H1 (cell line): ENCODE measurements around the gene ADGRG1. TPM values are rescaled to one million over a fixed set of nuclear protein-coding genes. Genes with fewer than 3 reads are reported as not detected.

ENCODE experiments used
- CTCF ChIA-PET: fragments of 300-600 bp; sonication (Branson Sonifier 250); formaldehyde crosslinking; loops from one replicate; lab custom pipeline; 2021; ENCODE audit not compliant: partially characterized antibody; lab: Charles Lee
- POLR2A ChIA-PET: fragments of 300-600 bp; sonication (Branson Sonifier 250); formaldehyde crosslinking; loops from one replicate; lab custom pipeline; 2021; ENCODE audit warnings: inconsistent platforms; ENCODE audit not compliant: partially characterized antibody; lab: Charles Lee
- DNase-seq, 2 experiments: peaks; one replicate each; pipeline versions ENCODE4 v3.0.0 to v3.0.0-alpha.2; 2010 to 2022; ENCODE audit warnings: low spot score in 2 of 2, low read depth in 1 of 2, mixed read lengths in 1 of 2
- FAIRE-seq: peaks from 2 replicates; lab custom pipeline; 2011; peaks lifted over from hg19 to GRCh38; lab: Jason Lieb, UNC
- H2AFZ ChIP-seq: 2 replicates; pipeline ENCODE4 v1.8.1; 2012; ENCODE audit warnings: low read length, inconsistent platforms
- H2AK5ac ChIP-seq: 2 replicates; pipeline ENCODE4 v1.6.1; 2013; ENCODE audit warnings: low read depth, low read length
- H2BK120ac ChIP-seq: replicated peaks from 2 replicates; pipeline ENCODE3; 2013; ENCODE audit warnings: low read depth, low read length, inconsistent platforms
- H2BK12ac ChIP-seq: 2 replicates; pipeline ENCODE4 v1.6.1; 2013; ENCODE audit warnings: low read depth, low read length
- H2BK15ac ChIP-seq: 2 replicates; pipeline ENCODE4 v1.6.1; 2013; ENCODE audit warnings: low read length
- H2BK20ac ChIP-seq: 2 replicates; pipeline ENCODE4 v1.6.1; 2013; ENCODE audit warnings: low read length
- H2BK5ac ChIP-seq: 2 replicates; pipeline ENCODE4 v1.6.1; 2013; ENCODE audit warnings: low read depth, low read length
- H3K14ac ChIP-seq: 2 replicates; pipeline ENCODE4 v1.6.1; 2013; ENCODE audit warnings: inconsistent platforms; ENCODE audit not compliant: insufficient read length
- H3K18ac ChIP-seq: 2 replicates; pipeline ENCODE4 v1.6.1; 2013; ENCODE audit warnings: low read length; ENCODE audit errors: extremely low read depth
- H3K23ac ChIP-seq: 2 replicates; pipeline ENCODE4 v1.6.1; 2013; ENCODE audit warnings: inconsistent platforms; ENCODE audit not compliant: insufficient read length
- H3K23me2 ChIP-seq: 2 replicates; pipeline ENCODE4 v1.6.1; 2013; ENCODE audit warnings: low read depth, low read length
- H3K27ac ChIP-seq: 2 replicates; pipeline ENCODE4 v1.6.1; 2011; ENCODE audit warnings: low read depth, low read length, inconsistent platforms
- H3K27me3 ChIP-seq, 4 experiments: replicated peaks in 1 of 4; 1 replicate in 1 of 4; 2 replicates in 3 of 4; pipeline versions ENCODE4 v1.6.1 to v1.8.1; 2011 to 2013; ENCODE audit warnings: low read length in 3 of 4, mild to moderate bottlenecking in 3 of 4, inconsistent platforms in 2 of 4, mixed read lengths in 2 of 4, moderate library complexity in 1 of 4; ENCODE audit not compliant: control insufficient read depth in 3 of 4, insufficient read depth in 3 of 4; ENCODE audit errors: extremely low read depth in 1 of 4
- H3K36me3 ChIP-seq, 4 experiments: 2 replicates each; pipeline versions ENCODE4 v1.6.1 to v1.8.1; 2011 to 2013; ENCODE audit warnings: mild to moderate bottlenecking in 4 of 4, low read length in 3 of 4, moderate library complexity in 2 of 4, control low read depth in 1 of 4, inconsistent platforms in 1 of 4; ENCODE audit not compliant: insufficient read depth in 4 of 4, control insufficient read depth in 2 of 4
- H3K4ac ChIP-seq: replicated peaks from 2 replicates; pipeline ENCODE3; 2013; ENCODE audit warnings: low read length, low read depth, mixed read lengths, inconsistent platforms; ENCODE audit not compliant: insufficient read length
- H3K4me1 ChIP-seq, 4 experiments: replicated peaks in 1 of 4; 1 replicate in 1 of 4; 2 replicates in 3 of 4; pipeline versions ENCODE4 v1.6.1 to v1.8.1; 2011 to 2013; ENCODE audit warnings: low read length in 3 of 4, inconsistent platforms in 2 of 4, mixed read lengths in 1 of 4; ENCODE audit not compliant: insufficient read depth in 4 of 4, control insufficient read depth in 3 of 4
- H3K4me2 ChIP-seq, 2 experiments: 2 replicates each; pipeline versions ENCODE4 v1.6.1 to v1.8.1; 2011 to 2013; ENCODE audit warnings: low read depth in 2 of 2, low read length in 2 of 2, control low read depth in 1 of 2, inconsistent platforms in 1 of 2, mild to moderate bottlenecking in 1 of 2; ENCODE audit not compliant: insufficient read depth in 1 of 2
- H3K4me3 ChIP-seq, 4 experiments: fragments of 200-600, 300-600 bp in 1 of 4; sonication (generic), shearing (Covaris generic), sonication (Bioruptor Twin) in 1 of 4; 2 replicates each; pipeline versions ENCODE4 v1.5.1 to v1.8.1; 2011 to 2016; ENCODE audit warnings: low read length in 4 of 4, low read depth in 3 of 4, control low read depth in 2 of 4, inconsistent platforms in 2 of 4, mild to moderate bottlenecking in 2 of 4, mixed read lengths in 1 of 4, moderate library complexity in 1 of 4; ENCODE audit not compliant: insufficient read depth in 2 of 4; ENCODE audit errors: extremely low read depth in 1 of 4
- H3K56ac ChIP-seq: replicated peaks from 2 replicates; pipeline ENCODE3; 2013; ENCODE audit warnings: low read depth, mild to moderate bottlenecking, mixed read lengths, low read length, inconsistent platforms; ENCODE audit not compliant: insufficient read length
- H3K79me1 ChIP-seq: 2 replicates; pipeline ENCODE4 v1.6.1; 2013; ENCODE audit warnings: low read depth, low read length, control low read depth
- H3K79me2 ChIP-seq, 2 experiments: 2 replicates each; pipeline versions ENCODE4 v1.6.1 to v1.8.1; 2012 to 2013; ENCODE audit warnings: low read length in 2 of 2, mild to moderate bottlenecking in 2 of 2, inconsistent platforms in 1 of 2; ENCODE audit not compliant: insufficient read depth in 2 of 2, control insufficient read depth in 1 of 2
- H3K9ac ChIP-seq, 4 experiments: replicated peaks in 1 of 4; 1 replicate in 1 of 4; 2 replicates in 3 of 4; pipeline versions ENCODE4 v1.6.1 to v1.8.1; 2011 to 2013; ENCODE audit warnings: low read depth in 3 of 4, low read length in 3 of 4, control low read depth in 2 of 4, mild to moderate bottlenecking in 2 of 4, moderate library complexity in 2 of 4, inconsistent platforms in 1 of 4; ENCODE audit errors: extremely low read depth in 1 of 4
- H3K9me3 ChIP-seq, 2 experiments: 2 replicates each; pipeline versions ENCODE4 v1.6.1 to v1.8.1; 2012 to 2013; ENCODE audit warnings: mild to moderate bottlenecking in 2 of 2, moderate library complexity in 2 of 2, control low read depth in 1 of 2, inconsistent platforms in 1 of 2, low read depth in 1 of 2, low read length in 1 of 2, mixed read lengths in 1 of 2; ENCODE audit not compliant: insufficient read depth in 2 of 2
- H4K20me1 ChIP-seq, 2 experiments: replicated peaks in 1 of 2; 2 replicates each; pipeline versions ENCODE3 to v1.8.1; 2011 to 2013; ENCODE audit warnings: inconsistent platforms in 2 of 2, low read length in 2 of 2, mild to moderate bottlenecking in 1 of 2; ENCODE audit not compliant: insufficient read depth in 2 of 2, control insufficient read depth in 1 of 2
- H4K5ac ChIP-seq: 2 replicates; pipeline ENCODE4 v1.6.1; 2013; ENCODE audit warnings: low read length, low read depth, mixed read lengths, inconsistent platforms; ENCODE audit not compliant: insufficient read length
- H4K8ac ChIP-seq: 2 replicates; pipeline ENCODE4 v1.8.0; 2013; ENCODE audit warnings: mild to moderate bottlenecking, moderate library complexity, low read length, inconsistent platforms; ENCODE audit not compliant: insufficient read depth; ENCODE audit errors: extremely low read depth
- H4K91ac ChIP-seq: replicated peaks from 2 replicates; pipeline ENCODE3; 2013; ENCODE audit warnings: low read length, mixed read lengths, inconsistent platforms; ENCODE audit not compliant: insufficient read length
- CHD2 ChIP-seq: IDR thresholded peaks from 2 replicates; pipeline ENCODE4 v1.6.1; 2012; ENCODE audit warnings: low read length, improper control_type of control experiment
- KDM1A ChIP-seq: fragments of 200-600, 300-600 bp; sonication (generic); IDR thresholded peaks from 2 replicates; pipeline ENCODE4 v1.7.1; 2016; ENCODE audit warnings: mild to moderate bottlenecking, low read length, borderline replicate concordance
- MAFK ChIP-seq: IDR thresholded peaks from 2 replicates; pipeline ENCODE4 v1.6.1; 2012; ENCODE audit warnings: low read depth, mild to moderate bottlenecking, improper control_type of control experiment, low read length
- MAX ChIP-seq: IDR thresholded peaks from 2 replicates; pipeline ENCODE4 v1.6.1; 2012; ENCODE audit warnings: inconsistent platforms
- NANOG ChIP-seq: IDR thresholded peaks from 2 replicates; pipeline ENCODE4 v1.6.1; 2011; ENCODE audit warnings: low read length, low read depth, mild to moderate bottlenecking, inconsistent platforms; ENCODE audit not compliant: insufficient read depth, poor library complexity, severe bottlenecking
- RAD21 ChIP-seq, 2 experiments: IDR thresholded peaks in 1 of 2; conservative IDR thresholded peaks in 1 of 2; 2 replicates each; pipeline ENCODE4 v1.6.1; 2011; ENCODE audit warnings: low read depth in 2 of 2, low read length in 2 of 2, improper control_type of control experiment in 1 of 2, inconsistent platforms in 1 of 2, mild to moderate bottlenecking in 1 of 2, moderate library complexity in 1 of 2
- RFX5 ChIP-seq: IDR thresholded peaks from 2 replicates; pipeline ENCODE4 v1.6.1; 2011; ENCODE audit warnings: low read depth, low read length, improper control_type of control experiment, borderline replicate concordance
- SIN3A ChIP-seq, 2 experiments: IDR thresholded peaks in 1 of 2; conservative IDR thresholded peaks in 1 of 2; 2 replicates each; pipeline ENCODE4 v1.6.1; 2011 to 2012; ENCODE audit warnings: low read length in 2 of 2, improper control_type of control experiment in 1 of 2, low read depth in 1 of 2, mild to moderate bottlenecking in 1 of 2
- SRF ChIP-seq: IDR thresholded peaks from 2 replicates; pipeline ENCODE4 v1.6.1; 2011; ENCODE audit warnings: mild to moderate bottlenecking, low read depth, low read length, moderate library complexity
- SUZ12 ChIP-seq: fragments of 200-600 bp; sonication (generic); IDR thresholded peaks from 2 replicates; pipeline ENCODE4 v1.6.1; 2012; ENCODE audit warnings: mild to moderate bottlenecking, inconsistent platforms, low read length, moderate library complexity, mixed read lengths
- WGBS, 2 experiments: shearing (Covaris generic) in 1 of 2; methylation state at CpG; one replicate each; pipeline versions ENCODE4 v1.1.6 to v1.1.7; 2013 to 2015; ENCODE audit warnings: low lambda C conversion rate in 2 of 2, mixed read lengths in 2 of 2, inconsistent platforms in 1 of 2, low coverage in 1 of 2, missing lambda C conversion rate in 1 of 2; ENCODE audit not compliant: insufficient replicate concordance in 2 of 2, insufficient coverage in 1 of 2, insufficient read length in 1 of 2; ENCODE audit errors: extremely low coverage in 1 of 2, missing lambda C conversion rate in 1 of 2; 5-methylcytosine and 5-hydroxymethylcytosine counted together
- polyA plus RNA-seq, 7 experiments: library from polyadenylated mRNA; depleted of rRNA in 3 of 7; stranded (reverse) in 5 of 7; unstranded in 2 of 7; fragments of >200 nt in 5 of 7; fragments of 200-250 nt in 2 of 7; gene quantifications; 1 replicate in 5 of 7; 2 replicates in 1 of 7; 4 replicates in 1 of 7; pipeline versions ENCODE4 v1.2.1 to v1.2.3, GENCODE V29; 2011 to 2013; ENCODE audit warnings: missing spikeins in 2 of 7, mixed read lengths in 2 of 7
- total RNA-seq: library from RNA; stranded (reverse); fragmentation: NEBNext Ultra II Directional; extraction: Animal tissue kit (Norgen Biotek cat#: 25700); gene quantifications from 2 replicates; pipeline ENCODE4 v1.2.1, GENCODE V29; 2021
- TF ChIP-seq, protein P1 (sequence below): IDR thresholded peaks from 2 replicates; pipeline ENCODE4 v1.6.1; 2011; ENCODE audit warnings: low read length, improper control_type of control experiment

The ADGRG1 gene
- total and polyA plus RNA-seq, 2 of the 8 experiments (the other 6 are each of a cell fraction or from before 2014, with no cell fraction given), result 1.3 to 2.6 TPM

DNA sequence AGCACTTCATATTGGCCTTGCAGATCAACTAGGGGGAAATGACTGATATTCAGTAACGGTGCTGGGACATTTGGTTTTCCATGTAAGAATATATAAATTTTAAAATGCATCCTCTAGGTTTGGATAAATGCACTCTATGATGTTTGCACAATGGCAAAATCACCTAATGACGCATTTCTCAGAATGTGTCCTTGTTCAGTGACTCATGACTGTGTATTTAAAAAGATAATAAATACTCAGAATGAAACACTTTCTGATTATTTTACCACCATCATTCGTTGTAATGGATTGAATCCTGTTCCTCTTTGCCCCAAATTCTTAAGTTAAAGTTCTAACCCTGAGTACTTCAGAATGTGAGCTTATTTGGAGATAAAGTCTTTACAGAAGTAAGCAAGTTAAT lies 17.2 kb upstream of the ADGRG1 start:
- Histone ChIP-seq H2BK15ac (no peak overlapping the region), H2BK20ac (no peak overlapping the region), H3K4me2 (no peak overlapping the region), H4K91ac (no peak overlapping the region), H3K4me1 (no peaks in the 10 kb centered on the region), H4K8ac (no peak overlapping the region), H2BK120ac (no peak overlapping the region), H4K5ac (no peak overlapping the region), H3K18ac (no peak overlapping the region), H3K79me1 (no peaks in the 10 kb centered on the region), H2BK5ac (no peak overlapping the region), H3K14ac (no peak overlapping the region), H2AFZ (no peak overlapping the region), H3K23ac (no peak overlapping the region), H2BK12ac (no peak overlapping the region), H3K79me2 (no peaks in the 10 kb centered on the region), H3K27me3 (0 out of 7 replicates have a peak, but pooled peaks cover 0 to 2% (median 0%) of the 10 kb centered on the region in 4 experiments), H3K27ac (no peak overlapping the region), H3K9ac (no peak overlapping the region), H3K36me3 (no peaks in the 10 kb centered on the region), H2AK5ac (no peak overlapping the region), H3K23me2 (no peaks in the 10 kb centered on the region), H3K56ac (no peak overlapping the region), H3K4me3 (no peak overlapping the region), H3K4ac (no peak overlapping the region), H4K20me1 (no peaks in the 10 kb centered on the region), H3K9me3 (no peaks in the 10 kb centered on the region)
- POLR2A ChIA-PET, result interaction anchor here (1.8 kb wide), 2 partner anchors 10 to 27 kb away, joined by 4 to 5 read pairs; no protein-coding TSS in a partner anchor
- DNase-seq (no peak), FAIRE-seq (no peak)
- WGBS, 2 experiments, result 87% methylated on average over 3 of the region's 3 CpGs; no CpG with 5 or more reads in 1 of the 2 experiments
- no peak for TF ChIP-seq NANOG
- TF ChIP-seq RAD21 (IDR thresholded peaks at IDR 0.05 in 1 of 2, conservative IDR thresholded peaks at IDR 0.05 in 1 of 2; ENCODE audit: low read depth in 2 of 2, low read length in 2 of 2), result no peak
- TF ChIP-seq CHD2, result no peak
- no peak for TF ChIP-seq KDM1A
- no peak for TF ChIP-seq MAX
- TF ChIP-seq, protein P1, sequence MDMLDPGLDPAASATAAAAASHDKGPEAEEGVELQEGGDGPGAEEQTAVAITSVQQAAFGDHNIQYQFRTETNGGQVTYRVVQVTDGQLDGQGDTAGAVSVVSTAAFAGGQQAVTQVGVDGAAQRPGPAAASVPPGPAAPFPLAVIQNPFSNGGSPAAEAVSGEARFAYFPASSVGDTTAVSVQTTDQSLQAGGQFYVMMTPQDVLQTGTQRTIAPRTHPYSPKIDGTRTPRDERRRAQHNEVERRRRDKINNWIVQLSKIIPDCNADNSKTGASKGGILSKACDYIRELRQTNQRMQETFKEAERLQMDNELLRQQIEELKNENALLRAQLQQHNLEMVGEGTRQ, result no peak
- TF ChIP-seq SUZ12, result no peak
- TF ChIP-seq SIN3A (conservative IDR thresholded peaks at IDR 0.05 in 1 of 2, IDR thresholded peaks at IDR 0.05 in 1 of 2; ENCODE audit: low read depth in 1 of 2, low read length in 2 of 2), result no peak
- TF ChIP-seq RFX5, result no peak
- TF ChIP-seq MAFK, result no peak
- TF ChIP-seq SRF, result no peak
- CTCF ChIA-PET, result interaction anchor here (0.6 to 7.2 kb wide), 13 partner anchors 10 to 284 kb away, joined by 3 to 63 read pairs (median 6); no protein-coding TSS in a partner anchor
